Stimulated activated CD4-positive, alpha-beta T cell treated with anti-CD3 and anti-CD28 coated beads, TNF-alpha, amount 100 ng/mL, for 1 hour (primary cell): ENCODE data around the gene DLGAP1.
"Not testable (repeated sequence)": the region's sequence is repeated elsewhere in the genome, so short reads cannot be mapped to it uniquely, and the experiment has no call there.

ENCODE experiments used
- DNase-seq, 3 donors: peaks; one replicate each; pipeline ENCODE4 v3.0.0-alpha.2; 2020; ENCODE audit warnings: low read depth in 3 of 3, low spot score in 1 of 3

DLGAP1 gene

GRCh38 chr18:4391859-4392258, 63.2 kb downstream of the DLGAP1 start:
- DNase-seq: no peak

- DNase-seq: no peak
Observed at GRCh38 chr18:4385876-4386275, 69.2 kb downstream of the DLGAP1 start.

GRCh38 chr18:4384932-4385331, 70.2 kb downstream of the DLGAP1 start:
- no peak for DNase-seq

- no peak for DNase-seq
Observed at GRCh38 chr18:4374564-4374963, 80.5 kb downstream of the DLGAP1 start.

GRCh38 chr18:4369705-4370104, 85.4 kb downstream of the DLGAP1 start:
- DNase-seq: no peak

GRCh38 chr18:4360221-4360715, 94.8 kb downstream of the DLGAP1 start:
- DNase-seq: no peak

- DNase-seq: no peak
Observed at GRCh38 chr18:4358618-4359017, 96.5 kb downstream of the DLGAP1 start.

- DNase-seq: no peak
Observed at GRCh38 chr18:4357579-4357978, 97.5 kb downstream of the DLGAP1 start.

- DNase-seq: no peak
Observed at GRCh38 chr18:4356929-4357328, 98.2 kb downstream of the DLGAP1 start.

GRCh38 chr18:4353853-4354418, 101.2 kb downstream of the DLGAP1 start:
- no peak for DNase-seq

GRCh38 chr18:4352746-4353551, 102.2 kb downstream of the DLGAP1 start:
- DNase-seq: no peak

GRCh38 chr18:4351005-4351404, 104.1 kb downstream of the DLGAP1 start:
- DNase-seq: no peak

GRCh38 chr18:4335386-4335785, 119.7 kb downstream of the DLGAP1 start:
- no peak for DNase-seq

GRCh38 chr18:4333043-4333442, 122.1 kb downstream of the DLGAP1 start:
- DNase-seq: no peak

GRCh38 chr18:4319738-4320677, 135.1 kb downstream of the DLGAP1 start:
- DNase-seq: no peak

GRCh38 chr18:4318311-4318710, 136.8 kb downstream of the DLGAP1 start:
- no peak for DNase-seq

- DNase-seq: not testable (repeated sequence)
Observed at GRCh38 chr18:4311945-4312344, 143.2 kb downstream of the DLGAP1 start.

GRCh38 chr18:4311136-4311535, 144.0 kb downstream of the DLGAP1 start:
- no peak for DNase-seq

- no peak for DNase-seq
Observed at GRCh38 chr18:4309227-4309626, 145.9 kb downstream of the DLGAP1 start.

GRCh38 chr18:4308576-4308975, 146.5 kb downstream of the DLGAP1 start:
- no peak for DNase-seq

GRCh38 chr18:4299395-4299794, 155.7 kb downstream of the DLGAP1 start:
- DNase-seq: no peak

- DNase-seq: no peak
Observed at GRCh38 chr18:4293337-4293736, 161.8 kb downstream of the DLGAP1 start.
